ENCODE results near the gene HERC3.

Gene HERC3

DNA sequence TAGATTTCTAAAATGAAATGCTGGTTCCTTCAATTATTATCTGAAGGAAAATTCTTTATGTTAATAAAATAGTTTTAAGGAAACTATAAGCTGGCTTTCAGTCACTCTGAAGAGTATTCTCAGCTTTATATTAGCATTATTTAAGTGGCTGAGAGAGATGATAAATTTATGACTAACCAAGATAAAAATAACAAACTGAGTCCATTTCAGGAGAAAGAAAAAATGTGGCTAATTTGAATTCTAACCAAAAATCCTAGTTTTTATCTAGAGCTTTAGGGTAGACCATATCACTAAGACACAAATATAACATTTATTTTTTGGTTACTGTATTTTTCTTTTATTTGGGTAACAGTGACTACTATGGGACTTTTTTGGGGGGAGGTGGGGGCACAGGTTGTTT, 164.8 kb downstream of the HERC3 start (continued):
- TF ChIP-seq, protein P1, sequence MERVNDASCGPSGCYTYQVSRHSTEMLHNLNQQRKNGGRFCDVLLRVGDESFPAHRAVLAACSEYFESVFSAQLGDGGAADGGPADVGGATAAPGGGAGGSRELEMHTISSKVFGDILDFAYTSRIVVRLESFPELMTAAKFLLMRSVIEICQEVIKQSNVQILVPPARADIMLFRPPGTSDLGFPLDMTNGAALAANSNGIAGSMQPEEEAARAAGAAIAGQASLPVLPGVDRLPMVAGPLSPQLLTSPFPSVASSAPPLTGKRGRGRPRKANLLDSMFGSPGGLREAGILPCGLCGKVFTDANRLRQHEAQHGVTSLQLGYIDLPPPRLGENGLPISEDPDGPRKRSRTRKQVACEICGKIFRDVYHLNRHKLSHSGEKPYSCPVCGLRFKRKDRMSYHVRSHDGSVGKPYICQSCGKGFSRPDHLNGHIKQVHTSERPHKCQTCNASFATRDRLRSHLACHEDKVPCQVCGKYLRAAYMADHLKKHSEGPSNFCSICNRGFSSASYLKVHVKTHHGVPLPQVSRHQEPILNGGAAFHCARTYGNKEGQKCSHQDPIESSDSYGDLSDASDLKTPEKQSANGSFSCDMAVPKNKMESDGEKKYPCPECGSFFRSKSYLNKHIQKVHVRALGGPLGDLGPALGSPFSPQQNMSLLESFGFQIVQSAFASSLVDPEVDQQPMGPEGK (CRISPR knock-in tag; IDR thresholded peaks at IDR 0.05; ENCODE audit: borderline replicate concordance) = no peak
- TF ChIP-seq ZNF8 (CRISPR knock-in tag; IDR thresholded peaks at IDR 0.05) = no peak

DNA sequence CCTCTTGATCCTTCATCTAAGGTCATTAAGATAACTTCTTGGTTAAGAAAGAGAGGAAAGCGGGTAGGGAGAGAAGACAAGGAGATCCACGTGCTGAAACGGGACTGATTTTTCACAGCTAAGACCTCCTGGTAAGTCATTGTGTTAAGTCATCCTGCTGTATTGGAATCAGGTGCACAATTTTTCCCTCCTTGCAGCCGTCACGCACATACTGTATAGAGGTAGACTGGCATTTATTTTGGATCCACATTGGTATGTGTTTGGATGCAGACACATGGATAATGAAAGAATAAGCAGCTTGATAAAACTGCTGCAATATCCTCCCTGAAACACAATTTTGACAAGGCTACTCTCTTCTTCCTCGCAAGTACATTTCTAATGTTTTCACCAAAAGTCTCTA, 165.5 kb downstream of the HERC3 start:
- TF ChIP-seq ZNF70 (CRISPR knock-in tag; IDR thresholded peaks at IDR 0.05) = no peak
- TF ChIP-seq ZFP3 (CRISPR knock-in tag; IDR thresholded peaks at IDR 0.05) = no peak
- TF ChIP-seq ZNF565 (CRISPR knock-in tag; conservative IDR thresholded peaks at IDR 0.05; ENCODE audit: low read depth) = no peak
- TF ChIP-seq, protein P2, sequence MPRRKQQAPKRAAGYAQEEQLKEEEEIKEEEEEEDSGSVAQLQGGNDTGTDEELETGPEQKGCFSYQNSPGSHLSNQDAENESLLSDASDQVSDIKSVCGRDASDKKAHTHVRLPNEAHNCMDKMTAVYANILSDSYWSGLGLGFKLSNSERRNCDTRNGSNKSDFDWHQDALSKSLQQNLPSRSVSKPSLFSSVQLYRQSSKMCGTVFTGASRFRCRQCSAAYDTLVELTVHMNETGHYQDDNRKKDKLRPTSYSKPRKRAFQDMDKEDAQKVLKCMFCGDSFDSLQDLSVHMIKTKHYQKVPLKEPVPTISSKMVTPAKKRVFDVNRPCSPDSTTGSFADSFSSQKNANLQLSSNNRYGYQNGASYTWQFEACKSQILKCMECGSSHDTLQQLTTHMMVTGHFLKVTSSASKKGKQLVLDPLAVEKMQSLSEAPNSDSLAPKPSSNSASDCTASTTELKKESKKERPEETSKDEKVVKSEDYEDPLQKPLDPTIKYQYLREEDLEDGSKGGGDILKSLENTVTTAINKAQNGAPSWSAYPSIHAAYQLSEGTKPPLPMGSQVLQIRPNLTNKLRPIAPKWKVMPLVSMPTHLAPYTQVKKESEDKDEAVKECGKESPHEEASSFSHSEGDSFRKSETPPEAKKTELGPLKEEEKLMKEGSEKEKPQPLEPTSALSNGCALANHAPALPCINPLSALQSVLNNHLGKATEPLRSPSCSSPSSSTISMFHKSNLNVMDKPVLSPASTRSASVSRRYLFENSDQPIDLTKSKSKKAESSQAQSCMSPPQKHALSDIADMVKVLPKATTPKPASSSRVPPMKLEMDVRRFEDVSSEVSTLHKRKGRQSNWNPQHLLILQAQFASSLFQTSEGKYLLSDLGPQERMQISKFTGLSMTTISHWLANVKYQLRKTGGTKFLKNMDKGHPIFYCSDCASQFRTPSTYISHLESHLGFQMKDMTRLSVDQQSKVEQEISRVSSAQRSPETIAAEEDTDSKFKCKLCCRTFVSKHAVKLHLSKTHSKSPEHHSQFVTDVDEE (CRISPR knock-in tag; IDR thresholded peaks at IDR 0.05) = no peak
- TF ChIP-seq PPARA (CRISPR knock-in tag; IDR thresholded peaks at IDR 0.05; ENCODE audit: borderline replicate concordance) = no peak
- no peak for TF ChIP-seq ZNF8 (CRISPR knock-in tag; IDR thresholded peaks at IDR 0.05)
- no peak for TF ChIP-seq ISL1 (CRISPR knock-in tag; IDR thresholded peaks at IDR 0.05)

More for the DNA sequence above, 165.5 kb downstream of the HERC3 start:
- no peak for ATAC-seq

Measured in SK-N-SH treated with all-trans-retinoic acid at 6 μM for 48 hours (cell line).